Raji (cell line): Measurements from ENCODE around the gene RFT1.

Experiments
- POLR2A ChIP-seq: IDR thresholded peaks from 2 replicates; pipeline ENCODE4 v1.6.1; 2011; ENCODE audit warnings: low read depth, low read length, control low read depth; ENCODE audit not compliant: insufficient read depth

The RFT1 gene

DNA sequence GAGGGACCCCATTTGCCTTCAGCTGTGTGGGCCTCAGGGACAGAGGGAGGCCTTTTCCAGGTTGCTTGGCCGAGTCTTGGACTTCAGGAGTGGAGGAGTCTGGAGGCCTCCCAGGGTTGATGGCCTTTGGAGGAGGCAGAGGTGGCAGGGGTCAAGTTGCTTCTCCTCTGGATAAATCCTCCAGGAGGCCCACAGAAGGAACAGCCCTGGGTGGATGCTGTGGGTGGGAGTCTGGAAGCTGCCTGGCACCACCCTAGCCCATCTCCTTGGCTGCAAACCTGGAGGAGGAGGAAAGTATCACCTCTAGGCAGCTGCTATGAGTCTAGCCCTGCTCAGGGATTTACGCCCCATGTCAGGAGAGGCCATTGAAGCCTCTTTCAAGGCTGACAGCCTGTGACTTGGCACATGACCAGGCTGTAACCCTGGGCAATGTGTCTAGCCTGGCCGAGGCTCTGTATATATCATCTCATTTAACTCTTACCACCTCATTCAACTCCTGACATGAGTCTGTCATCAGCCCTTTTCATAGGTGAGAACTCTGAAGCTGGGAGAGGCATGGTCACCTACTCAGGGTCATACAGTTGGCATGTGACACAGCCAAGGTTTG is 27.8 kb upstream of the RFT1 start:
- TF ChIP-seq POLR2A, result no peak

DNA sequence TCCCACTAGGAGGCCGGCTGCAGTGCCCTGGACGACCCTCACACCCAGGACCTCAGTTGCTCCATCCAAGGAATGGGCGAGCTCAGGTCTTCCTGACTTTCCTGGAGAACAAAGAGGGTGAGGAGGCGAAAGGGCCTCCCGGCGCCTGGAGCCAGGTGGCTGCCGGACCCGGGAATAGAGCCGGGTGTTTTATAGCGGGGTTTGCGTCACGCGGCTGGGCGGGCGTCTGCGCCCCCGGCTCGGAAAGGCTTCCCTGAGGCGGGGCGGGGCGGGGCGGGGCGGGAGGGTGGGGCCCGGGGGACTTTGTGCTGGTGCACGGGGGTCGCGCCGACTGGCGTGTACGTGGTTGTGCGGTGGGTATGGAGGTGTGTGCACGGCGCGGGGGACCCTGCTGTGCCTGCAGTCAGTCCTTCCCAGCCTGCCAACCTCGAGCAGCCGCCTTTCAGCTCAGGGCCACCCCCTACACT is 26.2 kb upstream of the RFT1 start:
- no peak for TF ChIP-seq POLR2A

DNA sequence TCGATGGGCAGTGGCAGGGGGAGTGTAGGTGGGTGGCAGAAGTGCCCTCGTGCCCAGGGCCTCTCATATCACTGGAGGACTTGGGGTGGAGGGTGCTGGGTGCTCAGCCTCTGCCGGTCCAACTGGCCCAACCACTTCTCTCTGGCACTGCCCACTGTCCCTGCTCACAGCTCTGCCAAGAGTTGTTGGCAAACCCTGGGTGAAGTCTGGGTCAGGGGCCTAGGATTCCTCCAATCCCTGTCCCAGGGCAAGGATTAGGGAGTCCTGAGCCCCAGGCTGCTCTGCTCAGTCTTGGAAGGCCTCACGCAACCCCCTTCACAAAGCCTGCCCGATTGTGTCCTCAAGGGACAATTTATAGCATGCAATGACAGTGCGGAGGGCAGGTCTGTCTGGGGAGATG is 25.5 kb upstream of the RFT1 start:
- no peak for TF ChIP-seq POLR2A

DNA sequence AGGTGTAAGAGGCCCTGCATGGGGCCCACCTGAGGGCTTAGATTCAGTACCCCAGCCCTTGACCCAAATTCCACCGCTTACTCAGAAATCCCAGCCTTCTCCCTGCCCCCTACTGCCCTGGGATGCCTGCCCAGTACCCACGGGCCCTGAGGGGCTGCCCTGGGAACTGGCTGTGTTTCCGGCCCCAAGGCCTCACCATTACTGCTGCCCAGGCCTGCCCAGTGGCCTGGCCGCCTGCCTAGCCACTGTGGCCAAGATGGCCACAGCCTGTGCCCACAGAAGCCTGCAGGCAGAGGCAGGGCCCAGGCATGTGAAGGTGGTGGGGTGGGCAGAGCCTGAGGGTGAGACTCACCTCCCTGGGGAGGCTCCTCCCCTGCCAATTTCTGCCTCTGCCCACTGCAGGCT is 24.6 kb upstream of the RFT1 start:
- TF ChIP-seq POLR2A, result no peak

GRCh38 chr3:53153980-53154379 is 23.7 kb upstream of the RFT1 start:
- no peak for TF ChIP-seq POLR2A

- no peak for TF ChIP-seq POLR2A
Measured at GRCh38 chr3:53153264-53153823, 23.1 kb upstream of the RFT1 start.

- no peak for TF ChIP-seq POLR2A
Measured at GRCh38 chr3:53151870-53152660, 21.8 kb upstream of the RFT1 start.

GRCh38 chr3:53151465-53151864 is 21.2 kb upstream of the RFT1 start:
- no peak for TF ChIP-seq POLR2A

- no peak for TF ChIP-seq POLR2A
Measured at GRCh38 chr3:53150247-53151085, 20.2 kb upstream of the RFT1 start.

DNA sequence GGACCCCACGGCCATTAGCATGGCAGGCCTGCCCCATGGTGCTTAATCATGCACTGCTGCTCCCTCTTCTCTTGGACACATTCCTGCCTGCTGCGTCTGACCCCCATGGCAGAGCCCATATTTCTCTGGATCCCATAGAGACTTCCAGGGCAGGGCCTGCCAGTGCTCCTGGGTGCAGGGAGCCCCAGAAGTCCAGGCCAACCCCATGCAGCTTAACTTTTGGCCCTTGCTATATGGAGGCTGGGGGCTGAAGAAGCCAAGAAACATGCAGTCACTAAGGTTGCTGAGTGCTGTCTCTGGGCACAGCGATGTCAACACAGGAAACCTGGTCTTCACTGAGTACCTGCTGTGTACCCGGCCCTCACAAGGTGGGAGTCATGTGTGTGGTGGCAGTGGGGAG is 19.5 kb upstream of the RFT1 start:
- TF ChIP-seq POLR2A, result no peak

DNA sequence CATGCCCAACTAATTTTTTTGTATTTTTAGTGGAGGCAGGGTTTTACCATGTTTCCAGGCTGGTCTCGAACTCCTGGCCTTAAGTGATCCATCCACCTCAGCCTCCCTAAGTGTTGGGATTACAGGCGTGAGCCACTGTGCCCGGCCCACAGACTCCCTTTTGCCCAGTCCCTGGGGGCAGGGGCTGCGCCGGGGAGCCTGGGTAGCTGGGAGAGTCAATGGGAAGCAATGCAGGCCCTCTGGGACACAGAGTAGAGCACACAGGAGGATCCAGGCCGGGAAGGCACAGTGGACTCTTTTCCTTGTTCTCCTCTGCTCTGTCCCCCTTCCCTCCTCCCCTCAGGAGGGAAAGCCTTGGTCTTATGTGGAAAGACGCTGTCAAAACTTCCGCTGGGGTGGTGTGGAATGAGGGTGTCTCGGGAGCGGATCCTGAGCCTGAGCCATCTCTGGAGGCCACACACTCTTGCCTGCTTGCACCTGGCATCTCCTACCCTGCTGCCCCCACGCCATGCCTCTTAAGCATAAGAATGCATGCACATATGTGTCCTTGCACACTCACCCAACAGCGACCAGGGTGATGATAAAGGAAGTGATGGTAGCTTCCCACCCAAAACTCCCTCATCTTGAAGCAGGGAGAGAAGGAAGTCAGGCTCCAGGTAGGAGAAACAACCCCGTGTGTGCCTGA is 18.9 kb upstream of the RFT1 start:
- TF ChIP-seq POLR2A, result no peak

GRCh38 chr3:53147903-53148400 is 17.7 kb upstream of the RFT1 start:
- TF ChIP-seq POLR2A, result no peak

- TF ChIP-seq POLR2A, result no peak
Measured at GRCh38 chr3:53147151-53147902, 17.1 kb upstream of the RFT1 start.

DNA sequence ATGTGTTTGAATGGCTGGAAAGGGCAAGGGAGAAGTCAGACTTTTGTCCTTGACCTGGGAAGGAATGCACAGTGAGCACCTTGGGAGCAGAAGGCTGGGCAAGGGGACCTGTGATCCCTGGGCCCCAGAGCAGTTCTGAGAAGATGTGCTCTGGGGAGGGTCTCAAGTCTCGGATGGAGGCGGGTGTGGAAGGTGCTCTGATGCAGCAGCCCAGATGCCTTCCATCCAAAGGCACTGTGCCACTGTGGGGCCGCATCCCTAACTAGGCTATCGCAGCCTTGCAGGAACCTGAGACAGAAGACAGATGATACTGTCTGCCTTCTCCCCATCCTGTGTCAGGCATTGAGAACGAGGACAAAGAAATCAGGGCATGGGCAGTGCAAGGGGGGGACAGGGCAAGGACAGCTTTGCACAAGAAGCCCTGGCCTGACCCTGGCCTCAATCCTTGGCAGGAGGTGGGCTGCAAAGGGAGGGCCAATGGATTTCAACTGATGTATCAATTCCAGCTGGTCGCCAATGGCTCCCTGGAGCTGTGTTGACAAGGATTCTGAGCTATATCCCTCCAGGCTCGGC is 16.2 kb upstream of the RFT1 start:
- no peak for TF ChIP-seq POLR2A
